GM19238 (cell line): ENCODE results near the gene PTPRK.

Experiments
- DNase-seq: peaks from one replicate; pipeline ENCODE4 v3.0.0; 2011; ENCODE audit warnings: low spot score; ENCODE audit not compliant: insufficient read length

PTPRK gene

DNA sequence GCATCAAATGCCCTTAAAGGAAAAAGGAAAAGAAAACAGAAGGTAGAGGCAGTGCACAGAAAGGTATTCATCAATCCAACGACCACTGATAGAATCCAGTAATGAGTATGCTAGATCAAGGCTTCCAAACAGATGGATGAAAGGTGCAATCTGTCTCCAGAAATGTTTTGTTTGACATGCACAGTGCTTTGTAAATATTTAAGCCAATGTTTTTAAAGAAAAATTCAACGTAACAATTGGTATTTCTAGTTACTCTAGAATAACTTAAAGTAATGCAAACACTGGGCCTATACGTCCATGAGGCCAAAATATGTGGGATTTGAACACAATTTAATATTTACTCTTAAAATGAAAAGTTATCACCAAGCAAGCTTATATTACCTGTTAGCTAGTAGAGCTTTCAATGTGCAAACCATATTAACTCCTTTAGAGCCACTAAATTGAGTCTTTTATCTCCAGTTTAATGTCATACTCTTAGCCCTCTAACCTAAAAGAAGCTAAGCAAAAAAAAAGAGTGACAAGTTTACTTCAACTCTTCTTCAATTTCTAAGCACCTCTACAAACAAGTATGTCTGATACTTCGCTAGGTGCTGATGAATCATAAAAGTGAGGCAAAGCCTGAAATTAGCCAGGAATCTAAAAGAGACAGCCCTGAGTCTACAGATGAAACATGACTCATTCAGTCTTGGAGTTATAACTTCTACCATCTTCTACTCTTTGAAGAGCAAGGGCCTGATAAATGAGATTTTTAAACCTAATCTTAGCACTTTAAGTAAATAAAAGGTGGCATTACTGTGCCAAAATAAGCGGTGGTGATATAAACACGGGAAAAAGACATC, 169.8 kb downstream of the PTPRK start:
- DNase-seq: no peak

- no peak for DNase-seq
Observed at GRCh38 chr6:128347123-128347522, 173.3 kb downstream of the PTPRK start.

DNA sequence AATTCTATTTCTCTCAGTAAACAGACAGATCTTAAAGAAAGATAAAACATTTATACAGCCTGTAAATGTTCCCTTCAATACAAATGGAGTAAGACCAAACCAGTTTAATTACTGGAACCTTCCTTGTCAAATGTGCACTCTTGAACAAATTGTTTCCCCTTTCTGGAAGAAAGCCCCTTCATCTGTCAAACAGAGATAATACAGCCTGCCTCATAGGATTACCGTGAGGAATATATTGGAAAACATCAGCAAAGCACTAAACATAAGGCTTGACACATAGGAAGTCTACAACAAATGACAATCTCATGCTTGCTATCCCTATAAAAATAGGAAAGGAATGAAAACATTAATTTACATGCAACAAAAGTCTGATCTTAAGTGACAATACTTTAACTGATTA, 173.8 kb downstream of the PTPRK start:
- DNase-seq: no peak

- DNase-seq: no peak
Observed at GRCh38 chr6:128345278-128345677, 175.1 kb downstream of the PTPRK start.

GRCh38 chr6:128343706-128344105, 176.7 kb downstream of the PTPRK start:
- no peak for DNase-seq

DNA sequence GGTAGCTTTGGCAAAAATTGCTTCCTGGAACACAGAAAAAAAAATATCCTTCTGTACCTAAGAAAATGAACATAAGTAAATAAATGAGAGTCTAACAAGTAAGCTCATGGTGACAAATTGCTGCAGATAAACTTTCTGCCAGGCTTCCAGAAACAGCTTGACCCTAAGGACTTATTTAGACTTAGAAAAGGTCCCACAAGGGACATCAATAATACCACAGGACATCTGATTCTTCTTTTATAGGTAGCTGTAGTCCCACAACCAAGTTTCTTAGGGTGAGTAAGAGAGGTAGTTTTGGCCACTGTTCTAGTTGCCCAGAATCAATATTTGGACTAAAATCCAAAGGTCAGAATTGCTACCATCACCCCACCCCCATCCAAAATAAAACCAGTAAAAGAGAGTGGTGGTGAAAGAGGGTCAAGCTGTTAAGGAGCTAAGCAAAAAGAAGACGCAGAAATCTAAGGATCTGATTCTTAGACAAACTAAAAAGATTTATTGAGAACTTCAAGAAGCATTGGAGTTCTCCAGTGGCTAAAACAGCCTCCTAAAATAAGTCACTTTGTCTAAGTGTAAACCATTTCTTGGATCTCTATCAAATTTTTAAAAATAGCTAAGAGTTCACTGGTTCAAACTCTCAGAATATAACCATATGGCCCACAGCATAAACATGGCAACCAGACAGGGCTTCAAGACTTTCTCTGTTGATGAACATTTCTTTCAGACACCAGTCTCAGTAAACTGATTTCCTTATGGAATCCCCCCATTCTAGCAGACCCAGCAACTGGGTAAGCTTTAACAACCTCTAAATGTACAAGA, 180.6 kb downstream of the PTPRK start:
- no peak for DNase-seq

DNA sequence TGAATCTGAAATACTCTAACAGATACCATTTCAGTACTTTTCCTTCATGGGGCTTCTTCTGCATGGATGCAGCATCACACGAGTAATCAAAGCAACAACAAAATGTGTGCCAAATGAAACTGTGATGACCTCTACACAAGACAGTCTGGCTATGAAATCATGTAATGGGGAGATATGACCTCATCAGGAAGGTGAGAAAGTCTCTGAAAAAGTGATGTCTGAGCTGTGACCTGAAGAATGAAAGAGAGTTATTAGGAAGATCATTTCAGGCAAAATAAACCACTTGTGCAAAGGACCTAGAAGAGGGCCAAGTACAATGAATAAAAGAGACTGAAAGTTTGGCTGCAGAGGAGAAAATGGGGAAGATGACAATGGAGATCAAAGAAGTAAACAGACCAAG, 182.8 kb downstream of the PTPRK start:
- no peak for DNase-seq

DNA sequence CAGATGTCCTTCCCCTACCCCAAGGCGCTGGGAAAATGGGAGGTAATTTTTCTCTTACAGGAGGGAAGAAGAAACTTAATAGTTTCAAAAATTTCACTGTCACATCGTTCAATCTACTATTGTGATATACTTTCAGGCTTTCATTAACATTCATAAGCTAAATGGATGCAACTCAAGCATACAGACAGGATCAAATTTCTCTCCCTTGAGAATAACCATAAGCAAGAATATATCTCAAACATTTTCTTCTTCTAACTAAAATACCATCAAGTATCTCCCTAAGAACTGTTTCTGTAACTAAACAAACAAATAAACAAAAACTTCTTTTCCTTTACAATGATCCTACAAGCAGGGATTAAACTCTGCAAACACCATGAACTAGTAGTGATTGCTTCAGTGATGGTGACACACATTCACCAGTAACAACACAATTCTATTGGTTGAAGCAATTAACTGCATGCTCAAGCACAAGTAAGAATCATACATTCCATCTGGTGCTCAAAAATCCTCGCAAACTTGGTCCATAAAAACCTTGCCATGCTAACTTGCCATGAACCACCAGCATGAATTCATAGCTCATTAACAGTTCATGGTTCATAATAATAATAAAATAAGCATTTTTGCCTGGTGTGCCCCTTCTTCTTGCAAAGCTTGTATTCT, 183.8 kb downstream of the PTPRK start:
- no peak for DNase-seq

GRCh38 chr6:128335963-128336362, 184.4 kb downstream of the PTPRK start:
- no peak for DNase-seq

GRCh38 chr6:128333581-128334223, 186.7 kb downstream of the PTPRK start:
- DNase-seq: no peak

- DNase-seq: no peak
Observed at GRCh38 chr6:128327890-128328289, 192.5 kb downstream of the PTPRK start.

DNA sequence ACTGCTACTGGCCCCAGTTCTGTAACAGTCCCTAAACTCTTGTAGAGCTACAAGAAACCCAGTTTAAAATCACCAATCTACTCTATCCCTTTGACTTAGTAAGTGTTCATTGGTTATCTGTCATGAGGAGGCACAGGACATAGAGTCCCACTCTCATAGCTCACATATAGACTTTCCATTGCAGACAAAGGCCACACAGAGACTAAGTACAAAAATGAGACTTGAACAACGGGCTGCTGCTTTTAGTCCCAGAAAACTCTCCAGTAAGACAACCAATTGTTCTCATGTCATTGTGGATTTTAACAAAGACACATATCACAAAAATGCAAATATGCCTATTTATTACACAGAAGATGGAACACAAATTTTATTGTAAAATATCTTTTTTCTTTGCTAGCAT, 197.4 kb downstream of the PTPRK start:
- DNase-seq: no peak

- no peak for DNase-seq
Observed at GRCh38 chr6:128319946-128320345, 200.5 kb downstream of the PTPRK start.

DNA sequence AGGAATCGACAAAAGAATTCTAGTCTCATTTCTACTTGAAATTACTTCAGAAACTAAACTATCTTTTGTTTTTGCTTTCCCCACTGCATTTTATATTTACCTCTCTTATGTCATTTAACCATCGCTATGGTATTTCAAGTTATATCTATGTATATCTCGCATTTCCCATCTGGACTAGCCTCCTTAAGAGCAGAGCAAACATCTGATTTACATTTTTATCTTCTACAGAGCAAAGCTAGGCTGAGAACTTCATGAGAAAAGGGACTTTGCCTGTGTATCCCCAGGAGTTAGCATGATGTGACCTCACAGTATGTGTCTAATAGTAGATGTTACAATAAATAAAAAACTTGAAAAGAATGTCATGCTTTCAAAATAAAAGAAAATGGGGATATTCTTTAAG, 201.2 kb downstream of the PTPRK start:
- DNase-seq: no peak

- DNase-seq: no peak
Observed at GRCh38 chr6:128316258-128316929, 204.0 kb downstream of the PTPRK start.

DNA sequence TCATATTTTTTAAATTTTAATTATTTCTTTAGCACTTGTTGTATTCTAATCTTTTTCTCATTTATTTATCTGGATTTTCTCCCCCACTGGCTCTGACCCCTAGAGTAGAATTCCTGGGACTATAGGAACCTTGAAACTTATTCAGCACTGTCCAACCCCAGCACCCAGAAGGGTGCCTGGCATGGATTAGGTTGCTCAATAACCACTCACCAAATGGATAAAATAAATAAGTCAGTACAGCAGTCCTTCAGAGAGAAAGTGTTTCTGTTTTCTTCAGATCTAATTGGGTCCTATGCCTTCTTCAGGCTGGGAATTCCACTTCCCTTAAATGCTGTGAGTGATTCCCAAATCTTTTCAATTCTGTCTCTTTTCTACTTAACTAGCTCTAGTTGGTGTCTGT, 206.2 kb downstream of the PTPRK start:
- DNase-seq: no peak

- no peak for DNase-seq
Observed at GRCh38 chr6:128311944-128312570, 208.3 kb downstream of the PTPRK start.

GRCh38 chr6:128310451-128310850, 209.9 kb downstream of the PTPRK start:
- DNase-seq: no peak

- DNase-seq: no peak
Observed at GRCh38 chr6:128307671-128308070, 212.7 kb downstream of the PTPRK start.

GRCh38 chr6:128305976-128306375, 214.4 kb downstream of the PTPRK start:
- DNase-seq: no peak

DNA sequence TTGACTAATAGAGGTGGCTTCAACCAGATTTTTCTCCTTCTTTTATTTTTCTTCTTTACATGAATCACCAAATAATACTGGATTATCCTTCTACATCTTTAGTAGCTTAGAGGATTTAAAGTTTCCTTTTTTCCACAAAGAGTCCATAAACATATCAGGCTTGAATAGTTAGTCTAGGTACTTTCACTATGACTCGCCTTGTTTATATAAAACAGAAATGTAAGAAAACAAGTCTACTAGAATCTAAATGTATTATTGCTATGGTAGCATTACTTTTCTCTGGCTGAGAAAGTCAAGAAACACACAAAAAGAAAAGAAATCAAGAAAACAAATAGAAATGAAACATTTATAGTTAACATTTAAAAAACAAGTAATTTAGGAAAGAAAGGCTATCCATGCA, 215.2 kb downstream of the PTPRK start:
- no peak for DNase-seq
